Measurements from ENCODE around the gene TMPRSS11A. TPM values are rescaled to one million over a fixed set of nuclear protein-coding genes. Genes with fewer than 3 reads are reported as not detected.
A peak's percentile ranks its signal among the peaks of the same experiment; 100 is the strongest.

Gene TMPRSS11A
- total and polyA plus RNA-seq, 11 donors: not detected

DNA sequence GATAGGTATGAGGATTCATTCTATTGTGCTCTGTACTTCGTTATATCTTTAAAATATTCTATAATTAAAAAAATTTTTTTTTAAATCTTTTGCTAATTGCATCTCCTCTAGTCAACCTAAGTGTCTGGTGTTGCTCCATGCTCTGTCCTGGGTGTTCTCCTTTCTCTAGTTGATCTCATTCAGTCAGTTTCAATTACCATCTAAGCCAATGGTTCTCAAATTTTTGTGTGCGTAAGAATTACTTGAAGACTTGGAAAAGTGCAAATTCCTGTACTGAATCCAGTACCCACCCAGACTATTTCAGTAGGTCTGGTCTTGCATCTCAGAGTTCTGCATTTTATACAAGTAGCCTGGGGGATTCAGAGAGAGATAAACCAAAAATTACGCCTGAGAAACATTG, 86.2 kb downstream of the TMPRSS11A start:
- 75 to 91% (median 85%) methylated on average over 3 of the region's 3 CpGs for WGBS, 4 donors
- no peaks in the 10 kb centered on the region for H3K4me1 ChIP-seq
- ATAC-seq: no peak

DNA sequence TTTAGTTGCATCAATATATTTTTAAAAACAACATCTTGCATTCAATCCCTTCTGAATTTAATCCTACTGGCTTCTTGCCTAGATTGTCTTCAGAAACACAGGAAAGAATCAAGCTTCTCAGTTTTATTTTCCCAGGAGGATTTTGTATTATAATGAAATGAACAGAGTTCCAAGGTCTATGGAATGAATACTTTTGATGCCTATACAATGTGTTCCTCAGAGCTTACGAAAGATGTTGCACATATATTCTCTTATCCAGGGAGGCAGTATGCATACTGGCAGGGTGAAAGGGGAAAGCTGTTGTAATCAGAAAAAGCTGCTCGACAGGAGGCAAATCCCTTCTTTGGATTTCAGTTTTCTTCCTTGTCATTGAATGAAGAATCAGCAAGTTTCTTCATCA, 88.3 kb downstream of the TMPRSS11A start:
- DNase-seq: no peak
- Histone ChIP-seq H3K27ac (no peak overlapping the region), H3K27me3 (no peaks in the 10 kb centered on the region), H3K4me3 (no peak overlapping the region), H3K4me1 (no peaks in the 10 kb centered on the region), H3K9me3 (no peaks in the 10 kb centered on the region), H3K36me3 (no peaks in the 10 kb centered on the region)
- intact Hi-C loops (cut with DNase I): loop anchor here in 1 of 10 donors (10.0 kb wide), 1 partner anchor 300 kb away; no protein-coding TSS in a partner anchor
- ATAC-seq: no peak
- TF ChIP-seq, protein P1, sequence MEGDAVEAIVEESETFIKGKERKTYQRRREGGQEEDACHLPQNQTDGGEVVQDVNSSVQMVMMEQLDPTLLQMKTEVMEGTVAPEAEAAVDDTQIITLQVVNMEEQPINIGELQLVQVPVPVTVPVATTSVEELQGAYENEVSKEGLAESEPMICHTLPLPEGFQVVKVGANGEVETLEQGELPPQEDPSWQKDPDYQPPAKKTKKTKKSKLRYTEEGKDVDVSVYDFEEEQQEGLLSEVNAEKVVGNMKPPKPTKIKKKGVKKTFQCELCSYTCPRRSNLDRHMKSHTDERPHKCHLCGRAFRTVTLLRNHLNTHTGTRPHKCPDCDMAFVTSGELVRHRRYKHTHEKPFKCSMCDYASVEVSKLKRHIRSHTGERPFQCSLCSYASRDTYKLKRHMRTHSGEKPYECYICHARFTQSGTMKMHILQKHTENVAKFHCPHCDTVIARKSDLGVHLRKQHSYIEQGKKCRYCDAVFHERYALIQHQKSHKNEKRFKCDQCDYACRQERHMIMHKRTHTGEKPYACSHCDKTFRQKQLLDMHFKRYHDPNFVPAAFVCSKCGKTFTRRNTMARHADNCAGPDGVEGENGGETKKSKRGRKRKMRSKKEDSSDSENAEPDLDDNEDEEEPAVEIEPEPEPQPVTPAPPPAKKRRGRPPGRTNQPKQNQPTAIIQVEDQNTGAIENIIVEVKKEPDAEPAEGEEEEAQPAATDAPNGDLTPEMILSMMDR (IDR thresholded peaks at IDR 0.05): no peak
- no peak for TF ChIP-seq POLR2A (IDR thresholded peaks at IDR 0.05)
- WGBS, 4 donors: 47 to 60% (median 53%) methylated on average over 2 of the region's 2 CpGs

More for the DNA sequence above, 86.2 kb downstream of the TMPRSS11A start:
- H3K27ac ChIP-seq: no peak overlapping the region
- intact Hi-C loops (cut with DNase I): loop anchor here in 1 of 10 donors (10.0 kb wide), 1 partner anchor 298 kb away; no protein-coding TSS in a partner anchor
- DNase-seq: no peak
- no peaks in the 10 kb centered on the region for H3K9me3 ChIP-seq
- TF ChIP-seq, protein P1 (IDR thresholded peaks at IDR 0.05): no peak
- TF ChIP-seq POLR2A (IDR thresholded peaks at IDR 0.05): no peak
- no peaks in the 10 kb centered on the region for H3K36me3 ChIP-seq
- H3K27me3 ChIP-seq: no peaks in the 10 kb centered on the region
- no peak overlapping the region for H3K4me3 ChIP-seq

DNA sequence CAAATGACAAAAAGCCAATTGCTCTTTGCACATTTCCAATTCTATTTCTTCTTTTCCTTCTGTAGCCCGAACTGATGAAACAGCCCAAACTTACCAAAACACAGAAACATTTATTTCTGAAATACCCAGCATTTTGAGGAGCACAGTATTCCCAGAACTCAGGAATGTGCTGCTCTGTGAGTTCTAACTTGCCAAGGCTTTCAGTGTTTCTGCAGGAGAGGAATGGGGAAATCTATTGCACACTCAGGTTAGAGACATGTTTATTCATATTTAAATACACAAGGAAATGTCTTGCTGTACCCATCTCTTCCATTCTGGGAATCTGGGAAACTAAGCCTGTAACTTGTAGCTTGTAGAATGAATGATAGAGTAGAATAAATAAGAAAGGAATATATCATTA, 90.2 kb downstream of the TMPRSS11A start:
- Histone ChIP-seq H3K36me3 (no peaks in the 10 kb centered on the region), H3K9me3 (no peaks in the 10 kb centered on the region), H3K27ac (no peak overlapping the region), H3K4me3 (no peak overlapping the region), H3K27me3 (no peaks in the 10 kb centered on the region), H3K4me1 (no peaks in the 10 kb centered on the region)
- intact Hi-C loops (cut with DNase I): loop anchor here in 1 of 10 donors (10.0 kb wide), 1 partner anchor 302 kb away; no protein-coding TSS in a partner anchor
- TF ChIP-seq, protein P1 (IDR thresholded peaks at IDR 0.05): no peak
- TF ChIP-seq POLR2A (IDR thresholded peaks at IDR 0.05): no peak
- 47 to 75% (median 70%) methylated on average over 1 of the region's 1 CpG for WGBS, 4 donors
- ATAC-seq (no peak), DNase-seq (no peak)

DNA sequence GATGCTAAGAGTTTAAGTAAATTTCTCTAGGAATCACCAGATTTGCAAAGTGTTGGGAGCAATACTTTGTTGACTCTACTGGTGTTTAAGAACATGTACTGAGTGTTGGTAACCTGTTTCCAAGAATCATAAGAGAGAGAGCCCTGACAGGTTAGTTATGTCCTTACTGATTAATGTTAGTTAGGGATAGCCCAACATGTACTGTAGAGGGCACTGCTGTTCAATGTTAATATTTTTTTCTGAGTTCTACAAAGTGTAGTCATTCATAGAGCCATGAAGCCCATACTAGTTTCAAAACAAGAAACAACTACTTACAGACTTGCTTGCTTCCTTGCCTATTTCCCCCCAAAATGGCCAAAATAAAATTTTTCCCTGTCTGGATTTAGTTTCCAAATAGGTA, 91.4 kb downstream of the TMPRSS11A start:
- Histone ChIP-seq H3K27ac (no peak overlapping the region), H3K36me3 (no peaks in the 10 kb centered on the region), H3K9me3 (peaks cover 0 to 6% (median 0%) of the 10 kb centered on the region in 12 donors), H3K4me3 (no peak overlapping the region), H3K27me3 (no peaks in the 10 kb centered on the region), H3K4me1 (no peaks in the 10 kb centered on the region)
- DNase-seq (no peak), ATAC-seq (no peak)
- intact Hi-C loops (cut with DNase I): loop anchor here in 1 of 10 donors (10.0 kb wide), 1 partner anchor 303 kb away; no protein-coding TSS in a partner anchor
- TF ChIP-seq, protein P1 (IDR thresholded peaks at IDR 0.05): peak in 4 of 12 donors; percentile 9 to 37 (median 12)
- TF ChIP-seq POLR2A (IDR thresholded peaks at IDR 0.05): no peak

Measured in heart left ventricle (tissue), 16 donors.